IMR-90 (cell line): Measurements from ENCODE around the gene FAM53B. TPM values are rescaled to one million over a fixed set of nuclear protein-coding genes. Genes with fewer than 3 reads are reported as not detected.

Experiments used
- ATAC-seq: fragments of 200-7000 bp; cut with Tn5 transposase; 2 replicates; pipeline ENCODE4 v1.9.1; 2020; ENCODE audit warnings: low read depth, mild to moderate bottlenecking, moderate library complexity
- BruUV-seq: library from RNA; stranded (reverse); fragments of 400-500 nt; replicated peaks from 2 replicates; lab custom pipeline; 2021; lab: Mats Ljungman, UMichigan
- CTCF ChIA-PET: fragments of 300-600 bp; formaldehyde crosslinking; extraction: SDS; loops from one replicate; lab custom pipeline; 2021; ENCODE audit warnings: antibody characterized with exemption; lab: Yijun Ruan, JAX
- POLR2A ChIA-PET: fragments of 300-600 bp; sonication (Branson Sonifier 250); formaldehyde crosslinking; loops from one replicate; lab custom pipeline; 2022; ENCODE audit warnings: antibody characterized with exemption; ENCODE audit not compliant: unreplicated experiment; lab: Charles Lee
- DNase-seq: peaks from one replicate; pipeline ENCODE4 v3.0.0; 2013
- H2AFZ ChIP-seq: replicated peaks from 2 replicates; pipeline ENCODE3; 2013; ENCODE audit warnings: low read length, mild to moderate bottlenecking; ENCODE audit not compliant: poor library complexity
- H2AK5ac ChIP-seq: 2 replicates; pipeline ENCODE4 v1.6.1; 2013; ENCODE audit warnings: low read depth, low read length, inconsistent platforms
- H2AK9ac ChIP-seq: replicated peaks from 2 replicates; pipeline ENCODE3; 2013; ENCODE audit warnings: mild to moderate bottlenecking, low read depth, low read length, moderate library complexity; ENCODE audit not compliant: poor library complexity
- H2BK120ac ChIP-seq: 2 replicates; pipeline ENCODE4 v1.6.1; 2013; ENCODE audit warnings: low read depth, low read length, inconsistent platforms
- H2BK15ac ChIP-seq: 3 replicates; pipeline ENCODE4 v1.6.1; 2013; ENCODE audit warnings: low read depth, low read length, inconsistent platforms
- H2BK20ac ChIP-seq: 2 replicates; pipeline ENCODE4 v1.6.1; 2013; ENCODE audit warnings: low read depth, mild to moderate bottlenecking, inconsistent platforms, low read length, moderate library complexity
- H2BK5ac ChIP-seq: 2 replicates; pipeline ENCODE4 v1.6.1; 2013; ENCODE audit warnings: mild to moderate bottlenecking, low read depth, low read length, inconsistent platforms; ENCODE audit not compliant: poor library complexity, severe bottlenecking
- H3K14ac ChIP-seq: replicated peaks from 2 replicates; pipeline ENCODE4 v1.6.1; 2013; ENCODE audit warnings: low read depth, low read length, inconsistent platforms
- H3K18ac ChIP-seq: 2 replicates; pipeline ENCODE4 v1.6.1; 2013; ENCODE audit warnings: low read depth, low read length, control low read depth
- H3K23ac ChIP-seq: 2 replicates; pipeline ENCODE4 v1.6.1; 2013; ENCODE audit warnings: low read depth, low read length, inconsistent platforms
- H3K27ac ChIP-seq: 2 replicates; pipeline ENCODE4 v1.5.1; 2013; ENCODE audit warnings: mild to moderate bottlenecking, control low read depth, low read length; ENCODE audit not compliant: insufficient read depth
- H3K27me3 ChIP-seq: 2 replicates; pipeline ENCODE4 v1.6.1; 2013; ENCODE audit warnings: low read length; ENCODE audit not compliant: control insufficient read depth, insufficient read depth
- H3K36me3 ChIP-seq: 2 replicates; pipeline ENCODE4 v1.6.1; 2013; ENCODE audit warnings: low read length, mixed read lengths; ENCODE audit not compliant: control insufficient read depth, insufficient read depth
- H3K4ac ChIP-seq: 2 replicates; pipeline ENCODE4 v1.6.1; 2013; ENCODE audit warnings: low read depth, low read length, inconsistent platforms
- H3K4me1 ChIP-seq: 2 replicates; pipeline ENCODE4 v1.6.1; 2013; ENCODE audit warnings: low read length, mixed read lengths; ENCODE audit not compliant: control insufficient read depth, insufficient read depth
- H3K4me2 ChIP-seq: 2 replicates; pipeline ENCODE4 v1.6.1; 2013; ENCODE audit warnings: low read depth, mild to moderate bottlenecking, control low read depth, low read length, moderate library complexity
- H3K4me3 ChIP-seq: 2 replicates; pipeline ENCODE4 v1.5.1; 2013; ENCODE audit warnings: low read depth, mild to moderate bottlenecking, control low read depth, low read length, moderate library complexity; ENCODE audit not compliant: insufficient read depth
- H3K56ac ChIP-seq: 2 replicates; pipeline ENCODE4 v1.6.1; 2013; ENCODE audit warnings: low read length, inconsistent platforms; ENCODE audit not compliant: insufficient read depth; ENCODE audit errors: extremely low read depth
- H3K79me1 ChIP-seq, 2 experiments: 2 replicates each; pipeline ENCODE4 v1.6.1; 2013; ENCODE audit warnings: low read length in 2 of 2, inconsistent platforms in 1 of 2, low read depth in 1 of 2
- H3K9ac ChIP-seq: 2 replicates; pipeline ENCODE4 v1.6.1; 2013; ENCODE audit warnings: low read depth, low read length, control low read depth
- H3K9me1 ChIP-seq: 2 replicates; pipeline ENCODE4 v1.6.1; 2013; ENCODE audit warnings: low read length, inconsistent platforms; ENCODE audit not compliant: insufficient read depth
- H3K9me3 ChIP-seq: 2 replicates; pipeline ENCODE4 v1.6.1; 2013; ENCODE audit warnings: low read length; ENCODE audit not compliant: control insufficient read depth, insufficient read depth
- H4K20me1 ChIP-seq: 2 replicates; pipeline ENCODE4 v1.6.1; 2013; ENCODE audit warnings: low read length, inconsistent platforms; ENCODE audit not compliant: insufficient read depth
- H4K5ac ChIP-seq: 2 replicates; pipeline ENCODE4 v1.6.1; 2013; ENCODE audit warnings: mild to moderate bottlenecking, low read depth, low read length, control low read depth
- H4K8ac ChIP-seq, 2 experiments: 2 replicates each; pipeline ENCODE4 v1.6.1; 2013; ENCODE audit warnings: low read depth in 2 of 2, low read length in 2 of 2, control low read depth in 1 of 2, inconsistent platforms in 1 of 2
- H4K91ac ChIP-seq: 2 replicates; pipeline ENCODE4 v1.6.1; 2013; ENCODE audit warnings: low read depth, low read length, inconsistent platforms; ENCODE audit not compliant: insufficient read depth
- BHLHE40 ChIP-seq: fragments of 150-350 bp; IDR thresholded peaks from 2 replicates; pipeline ENCODE4 v1.6.1; 2016; ENCODE audit warnings: mild to moderate bottlenecking, low read depth, low read length
- CEBPB ChIP-seq: IDR thresholded peaks from 2 replicates; pipeline ENCODE4 v1.6.1; 2012; ENCODE audit warnings: low read depth, low read length, improper control_type of control experiment
- CTCF ChIP-seq: conservative IDR thresholded peaks from 2 replicates; pipeline ENCODE4 v1.5.1; 2012; ENCODE audit warnings: mild to moderate bottlenecking, low read depth, low read length, improper control_type of control experiment
- FOS ChIP-seq: fragments of 150-350 bp; IDR thresholded peaks from 2 replicates; pipeline ENCODE4 v1.6.1; 2016; ENCODE audit warnings: low read depth, low read length
- MAFK ChIP-seq: IDR thresholded peaks from 2 replicates; pipeline ENCODE4 v1.6.1; 2012; ENCODE audit warnings: low read depth, low read length, improper control_type of control experiment
- NFE2L2 ChIP-seq: fragments of 150-350 bp; IDR thresholded peaks from 2 replicates; pipeline ENCODE4 v1.6.1; 2016; ENCODE audit warnings: low read depth, mild to moderate bottlenecking, low read length
- POLR2A ChIP-seq: IDR thresholded peaks from 2 replicates; pipeline ENCODE4 v1.6.1; 2012; ENCODE audit warnings: mild to moderate bottlenecking, low read depth, low read length
- RAD21 ChIP-seq: IDR thresholded peaks from 2 replicates; pipeline ENCODE4 v1.6.1; 2012; ENCODE audit warnings: low read length, improper control_type of control experiment
- RFX5 ChIP-seq: IDR thresholded peaks from 2 replicates; pipeline ENCODE4 v1.8.0; 2012; ENCODE audit warnings: low read depth, mild to moderate bottlenecking, low read length, moderate library complexity
- SMC3 ChIP-seq: fragments of 150-350 bp; IDR thresholded peaks from 2 replicates; pipeline ENCODE4 v1.6.1; 2016; ENCODE audit warnings: low read depth, mild to moderate bottlenecking, antibody characterized with exemption, low read length, moderate library complexity
- USF2 ChIP-seq: fragments of 150-350 bp; IDR thresholded peaks from 2 replicates; pipeline ENCODE4 v1.6.1; 2017; ENCODE audit warnings: mild to moderate bottlenecking, antibody characterized with exemption, low read length, low read depth
- WGBS, 2 experiments: methylation state at CpG; one replicate each; pipeline versions ENCODE4 v1.1.5 to v1.1.7; 2013; ENCODE audit warnings: missing lambda C conversion rate in 2 of 2; ENCODE audit not compliant: insufficient read length in 1 of 2; ENCODE audit errors: extremely low coverage in 2 of 2; 5-methylcytosine and 5-hydroxymethylcytosine counted together
- dilution Hi-C: fragments of 300-500 bp; cut with HindIII; formaldehyde crosslinking; loops from one replicate; pipeline ENCODE4 v1.14.3; 2018; ENCODE audit warnings: low sequenced_read_pairs; ENCODE audit not compliant: unreplicated experiment
- in situ Hi-C: fragments of 300-500 bp; cut with MboI; formaldehyde crosslinking; loops from 3 replicates; pipeline ENCODE4 v1.14.3; 2019; ENCODE audit warnings: low sequenced_read_pairs, inconsistent platforms, mixed read lengths
- intact Hi-C: fragments of 100-400 bp; cut with micrococcal nuclease; formaldehyde crosslinking; loops from 2 replicates; pipeline ENCODE4 v1.10.0; 2022
- polyA plus RNA-seq, 3 experiments: library from polyadenylated mRNA; depleted of rRNA; stranded (reverse); fragments of >200 nt; gene quantifications; 2 replicates each; pipeline ENCODE4 v1.2.3, GENCODE V29; 2012; ENCODE audit warnings: low replicate concordance in 1 of 3
- total RNA-seq: library from RNA; depleted of rRNA; stranded (reverse); fragments of >200 nt; gene quantifications from 2 replicates; pipeline ENCODE4 v1.2.3, GENCODE V29; 2012

Gene FAM53B
- total and polyA plus RNA-seq, 2 of the 4 experiments (the other 2 are of a cell fraction) = 3.8 to 5.7 TPM

GRCh38 chr10:124688386-124688785, 55.8 kb downstream of the FAM53B start (continued):
- no peak for TF ChIP-seq CTCF
- TF ChIP-seq BHLHE40 = no peak
- TF ChIP-seq SMC3 = no peak

DNA sequence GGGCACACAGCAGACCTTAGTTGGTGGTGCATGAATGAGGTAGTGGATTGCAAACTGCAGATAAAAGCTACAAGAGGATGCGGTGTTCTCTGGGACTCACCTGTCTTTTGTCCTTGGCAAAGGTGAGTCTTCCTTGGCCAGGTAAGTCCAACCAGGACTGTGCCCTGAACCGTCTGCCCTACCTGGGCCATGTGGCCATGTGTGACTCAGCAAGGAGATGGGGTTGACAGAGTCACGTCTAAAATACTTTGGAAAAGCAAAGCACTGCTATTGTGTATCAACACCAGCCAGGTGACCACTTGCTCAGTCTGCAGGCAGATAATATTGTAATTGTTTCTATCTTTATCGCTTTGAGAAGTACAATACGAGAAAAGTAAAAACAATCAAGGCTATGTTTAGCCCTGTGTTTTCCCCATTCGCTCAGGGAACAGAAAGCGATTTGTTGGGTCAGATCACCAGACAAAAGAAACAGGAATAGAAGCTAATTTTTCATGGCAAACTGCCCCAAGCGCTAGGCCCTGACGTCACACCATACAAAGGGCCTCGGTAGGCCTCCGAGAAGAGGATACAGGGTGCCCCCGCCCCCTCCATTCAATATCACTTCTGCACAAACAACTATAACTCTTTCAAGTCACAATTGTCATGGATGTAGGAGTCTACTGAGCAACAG, 57.3 kb downstream of the FAM53B start:
- WGBS, 2 experiments = 92% methylated on average over 2 of the region's 12 CpGs; no CpG with 5 or more reads in 1 of the 2 experiments

More for the DNA sequence above, 57.3 kb downstream of the FAM53B start:
- Histone ChIP-seq H3K18ac (no peak overlapping the region), H3K9me1 (peaks cover 14% of the 10 kb centered on the region; the same call in 1 of the 2 replicates), H4K8ac (no peak overlapping the region), H4K5ac (no peak overlapping the region), H2BK20ac (no peak overlapping the region), H3K4ac (no peak overlapping the region), H3K56ac (no peak overlapping the region), H3K23ac (no peak overlapping the region), H4K91ac (no peak overlapping the region), H3K36me3 (peaks cover 6% of the 10 kb centered on the region; the same call in 1 of the 2 replicates), H2AK5ac (no peak overlapping the region), H3K4me2 (no peak overlapping the region), H2AK9ac (no peak overlapping the region), H2BK15ac (no peak overlapping the region), H3K14ac (no peak overlapping the region), H2BK120ac (no peak overlapping the region), H2BK5ac (no peak overlapping the region), H3K79me1 (peaks cover 0 to 7% of the 10 kb centered on the region in 2 experiments; a peak in 2 of 4 replicates), H3K27me3 (no peaks in the 10 kb centered on the region), H3K9me3 (no peaks in the 10 kb centered on the region), H3K9ac (no peak overlapping the region), H4K20me1 (no peaks in the 10 kb centered on the region), H3K4me3 (no peak overlapping the region), H3K4me1 (no peaks in the 10 kb centered on the region), H2AFZ (no peak overlapping the region), H3K27ac (no peak overlapping the region)
- intact Hi-C loops (no loop called here), dilution Hi-C loops (no loop called here), in situ Hi-C loops (no loop called here)
- ChIA-PET CTCF (interaction anchor here (0.6 kb wide), 1 partner anchor 24 kb away, joined by 3 read pairs; no protein-coding TSS in a partner anchor), POLR2A (no interaction called here)
- no peak for DNase-seq
- no TSS peak for BruUV-seq
- no peak for TF ChIP-seq FOS
- no peak for TF ChIP-seq CTCF
- no peak for TF ChIP-seq USF2
- no peak for TF ChIP-seq RAD21
- TF ChIP-seq POLR2A = no peak
- no peak for TF ChIP-seq RFX5
- TF ChIP-seq MAFK = no peak
- no peak for TF ChIP-seq CEBPB
- no peak for TF ChIP-seq NFE2L2
- ATAC-seq = no peak
